HFFc6 (cell line): Measurements from ENCODE around the gene CCNF. TPM values are rescaled to one million over a fixed set of nuclear protein-coding genes. Genes with fewer than 3 reads are reported as not detected.

Experiments used
- DNase-seq: peaks from one replicate; pipeline ENCODE4 v3.0.0-alpha.2; 2018
- H3K27ac Mint-ChIP-seq: 2 replicates; pipeline ENCODE4 v1.8.0; 2020; ENCODE audit warnings: mild to moderate bottlenecking, mixed read lengths
- H3K27me3 Mint-ChIP-seq: 2 replicates; pipeline ENCODE4 v1.8.0; 2021; ENCODE audit warnings: mild to moderate bottlenecking, moderate library complexity, mixed read lengths; ENCODE audit not compliant: insufficient read depth
- H3K36me3 Mint-ChIP-seq: 2 replicates; pipeline ENCODE4 v1.8.0; 2021; ENCODE audit warnings: low read depth, mixed read lengths
- H3K4me1 Mint-ChIP-seq: 2 replicates; pipeline ENCODE4 v1.8.0; 2020; ENCODE audit warnings: low read depth, mixed read lengths
- H3K4me3 Mint-ChIP-seq: 2 replicates; pipeline ENCODE4 v1.8.0; 2020; ENCODE audit warnings: mild to moderate bottlenecking, moderate library complexity, mixed read lengths
- H3K9me3 Mint-ChIP-seq: 2 replicates; pipeline ENCODE4 v1.8.0; 2020; ENCODE audit warnings: mild to moderate bottlenecking, mixed read lengths
- total RNA-seq, 6 experiments: library from RNA; stranded (reverse); fragmentation: NEBNext Ultra II Directional; extraction: Animal tissue kit (Norgen Biotek cat#: 25700); gene quantifications; 2 replicates in 1 of 6; 3 replicates in 5 of 6; pipeline ENCODE4 v1.2.3, GENCODE V29; 2021
- TF ChIP-seq, protein P1 (sequence below): fragments of 200-600 bp; sonication (generic); IDR thresholded peaks from 2 replicates; pipeline ENCODE4 v1.5.0; 2021; ENCODE audit warnings: antibody characterized with exemption, mild to moderate bottlenecking

Gene CCNF
- total RNA-seq, 6 experiments from 2014 or later: 10.9 to 22.3 (median 19.8) TPM

DNA sequence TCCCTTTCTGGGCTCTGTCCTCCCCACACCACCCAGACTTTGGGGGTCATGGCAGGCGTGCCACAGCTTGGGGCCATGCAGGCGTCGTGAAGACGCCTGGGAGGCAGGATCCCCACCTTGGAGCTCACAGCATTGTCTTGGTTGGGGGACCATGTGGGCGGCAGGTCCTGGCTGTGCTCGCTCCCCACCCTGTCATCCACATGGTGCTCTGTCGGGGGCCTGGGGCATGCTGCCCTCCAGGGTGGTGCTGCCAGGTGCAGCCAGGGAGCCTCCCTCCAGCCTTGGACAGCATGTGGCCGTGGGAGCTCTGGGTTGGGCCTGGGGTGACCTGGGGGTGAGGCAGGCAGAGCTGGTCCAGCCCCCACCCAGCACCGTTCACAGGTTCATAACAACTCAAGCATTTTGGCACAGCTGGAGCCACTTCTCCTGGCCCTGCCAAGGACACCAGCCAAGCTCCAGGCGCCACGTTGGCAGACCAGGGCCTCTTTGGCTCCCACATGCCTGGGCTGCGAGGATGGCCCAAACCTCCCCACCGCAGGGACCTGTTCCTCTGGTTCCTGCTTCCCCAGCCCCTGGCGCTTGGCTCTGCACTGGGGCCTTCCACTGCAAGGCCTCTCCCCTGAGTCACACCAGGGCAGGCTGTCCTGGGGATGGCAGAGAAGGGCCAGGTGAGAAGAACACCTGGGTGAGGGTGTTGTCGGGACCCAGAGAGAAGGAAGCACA, 69.4 kb downstream of the CCNF start:
- H3K9me3 Mint-ChIP-seq: no peaks in the 10 kb centered on the region
- H3K4me1 Mint-ChIP-seq: peaks cover 5% of the 10 kb centered on the region; the same call in 1 of the 2 replicates
- no peak overlapping the region for H3K27ac Mint-ChIP-seq
- no peaks in the 10 kb centered on the region; the same call in 1 of the 2 replicates for H3K36me3 Mint-ChIP-seq
- DNase-seq: no peak
- TF ChIP-seq, protein P1, sequence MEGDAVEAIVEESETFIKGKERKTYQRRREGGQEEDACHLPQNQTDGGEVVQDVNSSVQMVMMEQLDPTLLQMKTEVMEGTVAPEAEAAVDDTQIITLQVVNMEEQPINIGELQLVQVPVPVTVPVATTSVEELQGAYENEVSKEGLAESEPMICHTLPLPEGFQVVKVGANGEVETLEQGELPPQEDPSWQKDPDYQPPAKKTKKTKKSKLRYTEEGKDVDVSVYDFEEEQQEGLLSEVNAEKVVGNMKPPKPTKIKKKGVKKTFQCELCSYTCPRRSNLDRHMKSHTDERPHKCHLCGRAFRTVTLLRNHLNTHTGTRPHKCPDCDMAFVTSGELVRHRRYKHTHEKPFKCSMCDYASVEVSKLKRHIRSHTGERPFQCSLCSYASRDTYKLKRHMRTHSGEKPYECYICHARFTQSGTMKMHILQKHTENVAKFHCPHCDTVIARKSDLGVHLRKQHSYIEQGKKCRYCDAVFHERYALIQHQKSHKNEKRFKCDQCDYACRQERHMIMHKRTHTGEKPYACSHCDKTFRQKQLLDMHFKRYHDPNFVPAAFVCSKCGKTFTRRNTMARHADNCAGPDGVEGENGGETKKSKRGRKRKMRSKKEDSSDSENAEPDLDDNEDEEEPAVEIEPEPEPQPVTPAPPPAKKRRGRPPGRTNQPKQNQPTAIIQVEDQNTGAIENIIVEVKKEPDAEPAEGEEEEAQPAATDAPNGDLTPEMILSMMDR: no peak
- no peaks in the 10 kb centered on the region for H3K27me3 Mint-ChIP-seq
- H3K4me3 Mint-ChIP-seq: no peak overlapping the region

DNA sequence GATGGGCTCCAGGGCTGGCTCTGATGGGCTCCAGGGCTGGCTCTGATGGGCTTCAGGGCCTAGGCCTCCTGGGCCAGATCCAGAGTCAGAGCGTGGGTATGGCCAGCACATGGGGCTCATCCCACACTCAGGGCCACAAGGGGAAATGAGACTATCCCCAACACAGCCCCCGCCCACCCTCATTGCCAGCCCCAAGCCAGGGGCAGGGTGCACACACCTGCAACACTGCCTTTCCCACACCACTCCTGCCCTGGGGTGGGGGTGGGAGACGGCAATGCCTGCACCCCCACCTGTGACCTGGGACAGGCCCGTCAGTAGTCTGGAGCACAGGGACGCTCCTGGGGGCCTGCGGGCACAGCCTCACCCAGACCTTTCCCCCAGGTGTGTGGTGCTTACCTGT, 70.2 kb downstream of the CCNF start:
- H3K27me3 Mint-ChIP-seq: no peaks in the 10 kb centered on the region
- no peak for DNase-seq
- H3K9me3 Mint-ChIP-seq: no peaks in the 10 kb centered on the region
- H3K36me3 Mint-ChIP-seq: no peaks in the 10 kb centered on the region; the same call in 1 of the 2 replicates
- TF ChIP-seq, protein P1: no peak
- no peak overlapping the region for H3K4me3 Mint-ChIP-seq
- H3K27ac Mint-ChIP-seq: no peak overlapping the region
- peaks cover 5% of the 10 kb centered on the region; the same call in 1 of the 2 replicates for H3K4me1 Mint-ChIP-seq

DNA sequence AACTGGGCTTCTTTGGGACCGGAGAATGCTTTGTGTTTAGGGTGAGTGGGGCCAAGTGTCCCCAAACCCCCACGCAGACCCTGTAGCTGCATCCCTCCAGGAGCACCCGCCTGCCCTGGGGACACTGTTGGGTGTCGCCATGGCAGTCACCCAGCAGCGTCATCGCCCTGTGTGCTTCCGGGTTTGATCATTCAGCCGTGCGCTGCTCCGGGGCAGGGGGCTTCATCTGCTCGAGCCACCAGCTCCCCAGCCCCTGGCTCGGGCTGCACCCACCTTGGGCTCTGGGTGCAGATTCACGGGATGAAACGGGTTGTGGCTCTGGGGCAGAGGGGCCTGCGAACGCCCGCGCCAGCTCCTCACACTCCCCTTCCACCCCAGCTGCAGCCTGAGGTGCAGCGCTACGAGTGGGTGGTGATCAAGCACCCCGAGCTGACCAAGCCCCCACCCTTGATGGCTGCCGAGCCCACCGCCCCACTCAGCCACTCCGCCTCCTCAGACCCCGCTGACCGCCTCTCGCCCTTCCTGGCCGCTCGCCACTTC, 70.7 kb downstream of the CCNF start:
- Mint-ChIP-seq H3K9me3 (no peaks in the 10 kb centered on the region), H3K4me3 (no peak overlapping the region), H3K36me3 (no peaks in the 10 kb centered on the region; the same call in 1 of the 2 replicates), H3K27me3 (no peaks in the 10 kb centered on the region), H3K27ac (no peak overlapping the region), H3K4me1 (peaks cover 5% of the 10 kb centered on the region; the same call in 1 of the 2 replicates)
- no peak for DNase-seq
- TF ChIP-seq, protein P1: no peak

DNA sequence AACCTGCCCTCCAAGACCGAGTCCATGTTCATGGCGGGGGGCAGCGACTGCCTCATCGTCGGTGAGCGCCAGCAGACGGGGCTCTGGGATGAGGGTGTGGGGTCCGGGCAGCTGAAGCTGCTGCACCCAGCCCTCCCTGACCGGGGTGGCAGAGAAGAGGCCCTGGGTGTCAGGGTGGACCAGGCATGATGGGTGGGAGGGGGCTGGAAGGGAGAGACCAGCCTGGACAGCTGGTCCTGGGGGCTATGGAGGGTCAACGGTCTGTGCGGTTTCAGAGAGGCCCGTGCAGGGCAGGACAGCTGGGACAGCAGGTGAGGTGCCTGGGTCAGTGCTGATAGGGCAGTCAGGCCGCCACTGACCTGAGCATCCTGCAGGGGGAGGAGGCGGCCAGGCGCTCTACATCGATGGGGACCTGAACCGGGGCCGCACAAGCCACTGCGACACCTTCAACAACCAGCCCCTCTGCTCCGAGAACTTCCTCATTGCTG, 71.2 kb downstream of the CCNF start:
- H3K4me3 Mint-ChIP-seq: no peak overlapping the region
- H3K9me3 Mint-ChIP-seq: no peaks in the 10 kb centered on the region
- no peaks in the 10 kb centered on the region for H3K27me3 Mint-ChIP-seq
- H3K36me3 Mint-ChIP-seq: no peaks in the 10 kb centered on the region; the same call in 1 of the 2 replicates
- no peak for DNase-seq
- peaks cover 5% of the 10 kb centered on the region; the same call in 1 of the 2 replicates for H3K4me1 Mint-ChIP-seq
- TF ChIP-seq, protein P1: no peak
- H3K27ac Mint-ChIP-seq: no peak overlapping the region

DNA sequence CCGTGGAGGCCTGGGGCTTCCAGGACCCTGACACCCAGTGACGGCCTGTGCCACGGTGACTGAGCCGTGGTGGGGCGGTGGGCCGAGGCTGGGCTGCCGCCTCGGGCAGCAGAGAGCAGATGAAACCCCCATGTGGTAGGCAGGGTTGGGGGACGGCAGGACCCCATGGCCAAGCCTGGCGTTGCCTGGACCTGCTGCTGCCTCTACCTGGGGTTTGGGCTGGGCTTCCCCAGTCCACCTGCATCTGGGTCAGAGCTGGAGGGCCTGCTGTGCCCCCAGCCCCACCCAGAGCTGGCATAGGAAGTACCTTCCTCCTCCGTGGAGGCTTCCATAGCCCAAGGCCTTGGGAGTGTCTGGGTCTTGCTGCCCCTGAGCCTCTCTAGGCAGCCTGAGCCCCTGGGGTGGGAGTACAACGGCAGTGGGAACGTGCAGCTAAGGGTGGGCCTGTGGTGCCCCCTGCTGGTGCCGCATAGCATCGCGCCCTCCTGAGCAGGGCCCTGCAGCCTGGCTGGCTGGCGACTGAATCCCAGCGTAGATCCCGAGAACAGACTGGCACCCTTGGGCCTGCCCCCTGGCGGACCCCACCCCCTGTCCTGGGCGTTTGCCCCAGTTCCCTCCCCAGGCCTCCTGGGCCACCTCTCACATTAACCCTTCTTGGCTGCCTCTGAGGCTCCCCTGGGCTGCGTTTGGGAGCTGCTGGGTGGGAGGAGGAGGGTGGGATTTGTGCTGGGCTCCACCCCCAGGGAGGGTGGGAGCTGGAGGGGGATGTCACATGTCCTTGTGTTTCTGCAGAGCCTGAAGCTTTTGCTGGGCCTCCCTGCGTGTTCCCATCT, 71.9 kb downstream of the CCNF start:
- no peaks in the 10 kb centered on the region; the same call in 1 of the 2 replicates for H3K36me3 Mint-ChIP-seq
- peak; percentile 52 for DNase-seq
- H3K4me3 Mint-ChIP-seq: no peak overlapping the region

More for the DNA sequence above, 71.9 kb downstream of the CCNF start:
- Mint-ChIP-seq H3K9me3 (no peaks in the 10 kb centered on the region), H3K4me1 (peaks cover 5% of the 10 kb centered on the region; the same call in 1 of the 2 replicates), H3K27ac (no peak overlapping the region), H3K27me3 (no peaks in the 10 kb centered on the region)
- TF ChIP-seq, protein P1: peak; percentile 97
